HG02981 (cell line): ENCODE measurements around the gene BLM.
"Not testable (repeated sequence)": the region's sequence is repeated elsewhere in the genome, so short reads cannot be mapped to it uniquely, and the experiment has no call there.

Experiments used
- ATAC-seq: cut with Tn5 transposase; IDR thresholded peaks from one replicate; pipeline ENCODE4 v1.9.1; 2021; ENCODE audit warnings: mild to moderate bottlenecking, moderate library complexity; ENCODE audit not compliant: unreplicated experiment

BLM gene

DNA sequence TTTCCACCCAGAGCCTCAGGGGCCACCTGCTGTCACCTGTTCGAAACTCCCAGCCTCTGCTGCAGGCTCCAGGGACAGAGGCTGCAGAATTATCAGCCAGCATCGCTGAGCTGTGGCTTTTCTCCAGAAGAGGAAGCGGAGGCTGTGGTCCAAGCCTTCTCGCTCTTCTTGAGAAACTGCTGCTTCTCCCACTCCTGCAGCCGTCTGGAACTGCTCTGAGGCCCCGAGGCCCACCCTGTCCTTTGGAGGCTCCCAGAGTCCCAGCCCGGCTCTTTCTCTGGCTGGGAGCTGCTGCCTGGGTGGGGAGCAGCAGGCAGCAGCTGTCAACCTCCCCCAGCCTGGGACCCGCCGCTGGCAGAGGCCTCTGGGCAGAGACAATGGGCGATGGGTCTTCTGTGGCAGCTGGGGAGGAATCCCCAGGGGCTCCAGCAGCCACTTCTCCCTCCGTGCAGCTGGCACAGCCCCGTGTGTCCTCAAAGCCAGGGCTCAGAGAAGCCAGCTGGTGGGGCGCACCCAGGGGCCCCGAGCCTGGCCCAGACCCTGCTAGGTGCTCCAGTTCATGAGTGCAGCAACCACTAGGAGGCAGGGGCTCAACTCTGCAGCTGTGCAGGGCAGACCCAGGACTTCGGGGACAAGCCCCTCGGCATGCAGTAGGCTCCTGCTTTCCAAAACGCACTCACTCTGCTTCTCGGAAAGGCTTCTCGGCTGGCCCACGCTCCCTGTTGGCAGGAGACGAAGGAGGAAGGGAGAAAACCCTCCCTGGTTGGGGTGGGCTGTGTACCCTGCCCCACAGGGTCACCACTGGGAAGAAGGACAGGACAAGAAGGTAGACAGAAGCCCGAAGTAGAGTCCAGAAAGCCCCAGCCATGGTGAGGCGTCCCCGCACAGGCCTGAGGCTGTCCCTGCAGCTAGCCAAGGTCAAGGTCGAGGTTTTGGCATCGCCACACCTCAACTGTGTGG, 101.4 kb downstream of the BLM start:
- ATAC-seq, result peak; percentile 43

DNA sequence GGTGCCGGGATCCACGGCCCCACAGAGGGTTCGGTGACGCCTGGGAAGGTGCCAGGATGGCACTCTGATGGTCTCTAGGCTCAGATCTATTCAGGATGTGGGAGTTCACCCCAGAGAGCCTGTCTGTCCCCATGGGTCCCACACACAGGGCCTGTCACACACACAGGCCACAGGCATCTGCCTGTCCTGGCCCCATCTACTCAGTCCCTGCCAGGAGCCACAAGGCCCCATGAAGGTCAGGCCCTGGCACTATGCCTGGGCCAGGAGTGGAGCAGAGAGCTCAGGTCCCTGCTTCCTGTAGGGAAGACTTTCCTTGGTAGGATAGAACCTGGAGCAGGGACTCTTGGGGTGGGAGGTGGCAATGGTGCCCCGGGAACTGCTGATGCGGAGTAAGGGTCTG, 102.2 kb downstream of the BLM start:
- ATAC-seq, result no peak

DNA sequence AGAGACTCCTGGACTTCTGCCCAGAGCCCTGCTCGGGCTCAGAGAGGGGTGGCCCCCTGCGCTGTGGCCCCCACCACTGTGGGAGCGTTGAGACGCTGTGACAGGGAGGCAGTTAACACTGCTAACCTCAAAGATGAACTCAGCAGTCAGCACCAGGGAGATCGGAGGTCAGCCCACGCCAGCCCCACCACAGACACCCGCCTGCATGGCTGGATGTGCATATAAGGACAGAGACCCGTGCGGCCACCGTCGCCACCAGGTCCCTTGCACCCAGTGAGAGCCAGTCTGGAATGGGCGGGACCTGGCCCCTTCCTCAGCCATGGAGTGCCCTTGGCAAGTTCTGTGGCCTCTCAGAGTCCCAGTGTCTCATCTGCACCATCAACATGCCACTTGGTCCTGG, 102.7 kb downstream of the BLM start:
- ATAC-seq, result no peak

GRCh38 chr15:90820481-90820880, 103.3 kb downstream of the BLM start:
- no peak for ATAC-seq

DNA sequence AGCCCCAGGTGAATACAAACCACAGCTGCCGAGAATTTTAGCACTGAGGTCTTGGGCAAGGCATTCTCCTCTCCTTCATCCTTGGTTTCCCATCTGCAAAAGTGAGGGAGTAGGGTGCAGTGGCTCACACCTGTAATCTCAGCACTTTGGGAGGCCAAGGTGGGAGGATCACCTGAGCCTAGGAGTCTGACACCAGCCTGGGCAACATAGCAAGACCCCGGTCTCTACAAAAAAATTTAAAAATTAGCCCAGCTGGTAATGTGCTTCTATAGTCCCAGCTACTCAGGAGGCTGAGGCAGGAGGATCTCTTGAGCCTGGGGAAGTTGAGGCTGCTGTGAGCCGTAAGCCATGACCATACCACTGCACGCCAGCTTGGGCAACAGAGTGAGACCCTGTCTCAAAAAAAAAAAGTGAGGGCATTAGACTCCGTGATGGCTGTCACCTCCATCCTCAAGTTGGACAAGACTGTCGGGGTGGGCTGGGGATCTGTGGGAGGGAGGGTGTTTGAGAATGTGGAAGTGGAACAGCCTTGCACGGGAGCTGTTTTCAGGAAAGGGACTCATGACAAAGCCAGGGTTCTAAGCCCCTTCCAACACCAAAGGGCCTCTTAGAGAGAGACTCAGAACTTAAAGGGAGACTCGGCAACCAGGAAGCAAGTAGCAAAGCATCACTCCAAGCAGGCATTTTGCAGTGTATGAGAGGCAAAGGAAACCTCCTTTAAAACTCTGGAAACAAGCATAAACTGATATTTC, 105.2 kb downstream of the BLM start:
- no peak for ATAC-seq

GRCh38 chr15:90823455-90823974, 106.4 kb downstream of the BLM start:
- ATAC-seq, result no peak

- not testable (repeated sequence) for ATAC-seq
These were observed 108.2 kb downstream of the BLM start for GRCh38 chr15:90825115-90825899.

DNA sequence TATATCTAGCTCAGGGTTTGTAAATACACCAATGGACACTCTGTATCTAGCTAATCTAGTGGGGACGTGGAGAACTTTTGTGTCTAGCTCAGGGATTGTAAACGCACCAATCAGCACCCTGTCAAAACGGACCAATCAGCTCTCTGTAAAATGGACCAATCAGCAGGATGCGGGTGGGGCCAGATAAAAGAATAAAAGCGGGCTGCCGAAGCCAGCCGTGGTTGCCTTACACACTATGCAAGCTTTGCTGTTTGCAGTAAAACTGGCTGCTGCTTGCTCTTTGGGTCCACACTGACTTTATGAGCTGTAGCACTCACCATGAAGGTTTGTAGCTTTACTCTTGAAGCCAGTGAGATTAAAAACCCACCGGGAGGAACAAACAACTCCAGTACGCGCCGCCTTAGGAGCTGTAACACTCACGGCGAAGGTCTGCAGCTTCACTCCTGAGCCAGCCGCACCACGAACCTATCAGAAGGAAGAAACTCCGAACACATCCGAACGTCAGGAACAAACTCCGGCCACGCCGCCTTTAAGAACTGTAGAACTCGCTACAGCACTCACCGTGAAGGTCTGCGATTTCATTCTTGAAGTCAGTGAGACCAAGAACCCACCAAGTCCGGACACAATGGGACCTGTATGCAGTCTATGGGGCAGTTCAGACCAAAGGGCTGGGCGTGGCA, 109.2 kb downstream of the BLM start:
- not testable (repeated sequence) for ATAC-seq

- ATAC-seq, result no peak
These were observed 109.8 kb downstream of the BLM start for GRCh38 chr15:90826886-90827435.

DNA sequence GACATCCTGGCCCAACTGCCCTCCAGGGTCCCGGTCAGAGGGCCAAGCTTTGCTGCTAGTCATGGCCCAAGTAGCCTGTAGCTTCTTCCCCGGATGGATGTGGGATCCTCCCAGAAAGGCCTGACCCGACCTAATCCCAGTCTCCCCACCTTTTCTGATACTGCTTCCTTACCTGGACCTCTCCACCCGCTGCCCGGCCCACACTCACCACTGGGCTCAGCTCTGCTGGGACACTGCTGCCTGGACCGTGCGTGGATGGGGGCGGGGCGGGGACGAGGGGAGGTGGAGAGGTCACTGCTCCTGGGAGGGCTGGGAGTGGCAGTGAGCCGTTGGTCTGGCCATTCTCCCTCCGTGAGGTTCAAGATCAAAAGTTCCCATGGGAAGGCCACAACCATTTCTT, 111.0 kb downstream of the BLM start:
- ATAC-seq, result no peak

DNA sequence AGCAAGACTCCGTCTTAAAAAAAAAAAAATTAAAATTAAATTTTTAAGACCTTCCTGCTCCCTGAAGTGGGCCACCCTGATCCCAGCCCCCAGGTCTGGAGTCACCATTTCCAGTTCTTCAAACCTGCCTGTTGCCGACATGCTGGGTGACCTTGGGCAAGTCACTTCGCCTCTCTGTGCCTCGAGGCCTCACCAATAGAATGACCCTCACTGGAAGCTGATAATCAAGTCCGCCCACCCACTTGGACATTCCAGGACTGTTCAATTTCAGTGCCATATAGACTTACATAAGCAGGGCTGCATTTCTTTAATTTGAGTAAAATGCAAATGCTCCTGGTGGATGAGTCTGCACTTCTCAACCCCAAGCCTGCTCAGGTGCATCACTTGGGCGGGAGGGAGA, 112.0 kb downstream of the BLM start:
- ATAC-seq, result no peak

GRCh38 chr15:90829942-90830440, 112.8 kb downstream of the BLM start:
- no peak for ATAC-seq

DNA sequence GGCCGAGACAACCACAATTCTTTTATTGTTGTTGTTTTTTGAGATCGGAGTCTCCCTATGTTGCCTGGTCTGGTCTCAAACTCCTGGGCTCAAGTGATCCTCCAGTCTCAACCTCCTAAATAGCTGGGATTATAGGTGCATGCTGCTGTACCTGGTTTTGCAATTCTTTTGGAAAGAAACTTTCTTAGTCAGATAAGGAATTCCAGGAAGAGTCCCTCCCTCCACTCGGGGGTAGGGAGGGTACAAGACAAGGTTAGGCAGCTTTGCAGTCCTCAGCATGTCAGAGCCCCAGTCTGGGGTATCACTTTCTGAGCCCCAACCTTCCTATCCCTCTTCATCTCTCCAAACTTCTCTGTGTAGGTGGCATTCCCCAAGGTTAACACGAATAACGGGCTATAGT, 117.5 kb downstream of the BLM start:
- no peak for ATAC-seq

DNA sequence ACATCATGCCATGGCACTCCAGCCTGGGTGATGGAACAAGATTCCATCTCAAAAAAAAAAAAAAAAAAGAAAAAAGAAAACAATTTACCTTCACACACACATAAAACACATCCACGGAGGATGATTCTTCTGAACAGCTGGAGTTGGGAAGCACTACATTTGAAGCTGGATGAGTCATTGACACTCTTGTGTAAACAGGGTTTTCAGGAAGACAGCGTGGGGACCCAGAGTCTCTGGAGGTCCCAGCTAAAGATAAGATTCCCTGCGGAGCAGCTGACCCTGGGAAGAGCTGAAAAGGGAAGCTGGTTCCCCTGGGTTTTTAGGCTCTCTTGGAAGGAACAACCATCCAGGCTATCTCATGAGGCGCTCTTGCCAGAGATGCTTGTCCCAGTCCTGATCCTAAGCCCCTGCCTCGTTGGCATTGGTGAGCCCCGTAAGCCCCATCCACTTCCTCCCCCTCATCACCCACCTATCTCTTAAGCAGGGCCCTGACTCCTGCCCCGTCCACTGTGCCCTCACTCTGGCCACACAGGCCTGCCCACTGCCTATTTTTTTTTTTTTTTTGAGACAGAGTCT, 119.2 kb downstream of the BLM start:
- ATAC-seq, result no peak

- ATAC-seq, result no peak
These were observed 119.9 kb downstream of the BLM start for GRCh38 chr15:90837094-90837493.

DNA sequence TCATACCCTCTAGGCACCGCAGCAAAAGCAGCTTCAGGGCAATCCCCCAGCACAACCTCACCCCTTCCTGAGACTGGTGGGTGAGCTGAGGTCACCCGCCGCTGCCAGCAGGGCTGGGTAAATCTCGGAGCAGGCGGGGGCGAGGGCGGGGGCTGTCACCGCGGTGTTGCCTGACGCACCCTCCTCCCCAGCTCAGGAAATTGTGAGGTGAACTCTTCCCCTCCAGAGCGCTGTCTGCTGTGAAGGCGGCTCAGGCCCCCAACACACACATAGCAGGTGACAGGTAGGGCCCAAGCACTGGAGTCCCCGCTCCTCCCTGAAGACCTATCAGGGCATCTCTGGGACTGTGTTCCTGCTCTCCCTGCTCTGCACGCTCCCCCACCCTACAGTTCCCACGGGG, 121.0 kb downstream of the BLM start:
- ATAC-seq, result no peak

DNA sequence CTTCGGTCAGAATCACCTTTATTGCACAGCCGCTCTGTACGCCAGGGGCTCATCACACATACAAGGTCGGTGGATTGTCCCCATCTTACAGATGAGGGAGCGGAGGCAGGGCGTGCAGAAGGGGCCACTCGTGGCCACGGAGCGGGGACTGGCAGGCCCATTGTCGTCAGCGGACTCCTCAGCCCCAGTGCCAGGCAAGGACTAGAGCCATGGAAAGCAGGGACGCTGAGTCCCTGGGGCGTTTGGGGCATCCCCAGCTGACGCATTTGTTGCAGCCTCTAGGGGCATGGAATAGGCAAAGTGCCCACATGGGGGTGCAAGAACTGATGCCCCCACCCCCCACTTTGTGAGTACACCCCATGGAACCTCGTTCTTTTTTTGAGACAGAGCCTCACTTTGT, 121.4 kb downstream of the BLM start:
- no peak for ATAC-seq

DNA sequence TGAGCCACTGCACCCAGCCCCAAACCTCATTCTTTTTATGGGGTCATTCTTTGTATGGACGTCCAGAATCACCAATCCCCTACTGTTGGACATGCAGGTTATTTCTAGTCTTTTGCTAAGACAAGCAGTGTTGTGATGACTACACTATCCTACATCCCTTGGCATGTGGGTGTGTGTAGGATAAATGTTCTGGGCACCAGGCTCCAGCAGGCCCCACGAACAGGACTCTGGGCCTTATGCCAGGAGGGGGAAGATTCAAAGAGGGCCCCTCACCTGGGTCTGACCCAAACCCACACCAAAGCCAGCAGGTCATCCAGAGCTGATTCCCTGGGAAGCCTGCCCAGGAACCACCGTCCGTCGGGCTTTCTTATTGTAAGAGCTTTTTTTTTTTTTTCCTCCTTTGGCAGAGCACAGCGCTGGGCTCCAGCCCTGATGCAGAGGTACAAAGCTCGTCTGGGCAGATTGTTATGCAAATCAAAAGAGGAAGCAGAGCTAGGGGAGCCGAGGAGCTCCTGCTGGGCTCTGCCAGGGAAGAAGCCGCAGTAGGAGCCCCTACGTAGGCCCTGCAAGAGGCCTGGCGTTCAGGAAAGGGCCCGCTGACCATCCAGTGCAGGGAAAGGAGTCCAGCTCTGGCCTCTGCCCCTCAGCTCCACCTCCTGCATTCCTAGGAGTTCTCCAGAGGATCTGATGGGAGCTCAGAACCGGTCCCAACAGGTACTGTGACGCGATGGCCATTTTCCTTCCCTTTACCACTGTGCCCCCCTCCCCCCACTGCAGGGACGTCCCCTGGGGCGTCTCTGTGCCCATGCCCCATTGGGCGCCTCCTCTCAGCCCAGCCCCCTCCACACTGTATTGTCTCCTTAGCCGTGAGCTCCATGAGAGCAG, 122.3 kb downstream of the BLM start:
- ATAC-seq, result peak; percentile 66
